NCI-H82 treated with DMSO at 0.1 percent for 48 hours (cell line): ENCODE measurements around the gene CLCNKB.
"Not testable (repeated sequence)": the region's sequence is repeated elsewhere in the genome, so short reads cannot be mapped to it uniquely, and the experiment has no call there.

ENCODE experiments used
- DNase-seq: peaks from one replicate; lab custom pipeline; 2025; ENCODE audit not compliant: unreplicated experiment; lab: John Stamatoyannopoulos, UW

The CLCNKB gene

DNA sequence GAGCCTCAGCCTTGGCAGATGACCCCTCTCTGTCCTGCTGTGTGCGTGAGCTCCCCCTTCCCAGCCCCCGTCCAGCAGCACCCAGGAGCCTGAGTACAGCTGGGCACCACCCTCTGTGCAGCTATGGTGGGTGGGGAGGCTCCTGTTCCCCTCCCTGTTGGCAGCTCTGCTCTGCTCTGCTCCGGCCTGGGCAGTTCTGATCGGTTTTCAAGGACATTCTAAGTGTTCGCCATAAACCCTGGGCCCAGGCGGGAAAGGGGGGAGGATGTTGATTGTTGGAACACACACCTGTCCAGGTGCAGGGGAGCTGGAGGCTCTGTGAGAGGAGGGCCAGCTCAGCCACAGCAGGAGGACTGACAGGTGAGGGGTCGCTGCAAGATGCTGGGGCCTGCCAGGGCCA, at the start of gene CLCNKB:
Gene CLCNKB, plus strand, starts transcription at position 262 of the 400 bp plus-strand sequence. CDS start 711 bp downstream, outside the sequence.
- DNase-seq: no peak

DNA sequence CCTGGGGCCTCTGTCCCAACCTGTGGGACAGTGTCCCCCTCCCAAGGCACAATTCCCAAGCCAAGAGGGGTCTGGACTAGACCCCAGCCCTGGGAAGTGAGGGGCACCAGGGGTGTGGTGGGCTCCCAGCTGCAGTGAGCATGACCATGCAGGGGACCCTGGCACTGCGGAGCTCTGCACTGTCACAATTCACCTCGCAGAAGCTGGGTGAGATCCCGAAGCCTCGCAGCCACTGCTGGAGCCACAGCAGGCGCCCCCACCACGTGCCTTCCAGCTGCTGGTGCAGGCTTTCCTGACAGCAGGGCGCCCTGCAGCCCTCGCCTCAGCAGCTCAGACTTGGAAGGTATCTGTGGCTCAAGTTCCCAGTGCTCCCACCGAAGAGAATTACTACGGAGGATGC, 49.5 kb upstream of the CLCNKB start:
- no peak for DNase-seq

DNA sequence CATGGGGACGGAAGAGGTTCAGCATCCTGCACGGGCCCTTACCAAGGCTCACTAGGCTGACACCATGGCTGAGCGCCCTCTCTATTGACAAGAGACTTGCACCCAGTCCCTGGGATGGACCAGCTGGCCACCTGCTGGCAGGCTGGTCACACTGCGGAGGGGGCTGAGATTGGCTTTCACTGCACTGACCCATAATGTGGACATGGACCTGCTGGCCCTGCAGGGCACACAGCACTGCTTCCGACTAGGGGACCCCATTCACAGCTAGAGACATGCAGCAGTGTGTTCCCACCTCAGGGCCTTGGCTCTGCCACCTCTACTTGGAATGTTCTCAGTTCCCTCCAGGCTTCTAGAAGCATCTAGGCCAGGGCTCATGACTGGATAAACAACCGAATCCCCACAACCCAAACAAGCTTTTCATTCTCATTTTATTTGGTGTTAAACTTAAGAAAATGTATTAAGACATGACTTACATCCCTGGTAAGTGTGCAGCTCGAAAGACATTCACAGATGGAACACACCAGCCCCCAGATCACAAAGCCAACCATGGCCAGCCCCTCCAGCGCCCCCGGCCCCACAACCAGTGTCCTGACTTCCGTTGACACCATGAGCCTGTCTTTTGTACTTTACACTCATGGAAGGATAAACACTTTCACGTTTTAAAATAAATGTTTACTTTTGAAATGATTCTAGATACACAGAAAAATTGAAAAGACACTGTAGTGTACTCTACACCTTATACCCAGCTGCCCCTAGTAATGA, 48.8 kb upstream of the CLCNKB start:
- DNase-seq: no peak

DNA sequence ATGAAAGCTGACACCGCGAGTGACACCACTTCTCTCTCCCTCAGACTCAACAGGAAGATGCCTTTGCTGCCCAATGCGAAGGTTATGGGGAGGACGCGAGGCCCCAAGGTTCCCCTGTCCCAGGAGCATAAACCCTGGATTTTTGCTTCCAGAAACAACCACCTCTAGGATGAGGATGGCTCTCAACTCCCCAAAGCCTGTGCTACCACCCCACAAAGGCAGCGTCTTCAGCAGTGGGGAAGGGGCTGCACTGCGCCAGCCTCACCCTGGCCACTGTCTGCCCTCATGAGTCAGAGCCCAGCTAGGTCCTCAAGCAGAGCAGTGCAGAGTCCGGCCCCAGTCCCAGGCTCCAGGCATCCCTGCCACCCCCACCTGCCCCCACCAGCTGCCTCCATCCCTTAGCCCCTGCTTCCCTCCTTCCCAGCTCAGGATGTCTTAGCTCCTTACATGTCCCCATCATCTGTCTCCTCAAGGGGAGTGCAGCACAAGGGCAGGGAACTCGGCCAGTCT, 46.5 kb upstream of the CLCNKB start:
- no peak for DNase-seq

DNA sequence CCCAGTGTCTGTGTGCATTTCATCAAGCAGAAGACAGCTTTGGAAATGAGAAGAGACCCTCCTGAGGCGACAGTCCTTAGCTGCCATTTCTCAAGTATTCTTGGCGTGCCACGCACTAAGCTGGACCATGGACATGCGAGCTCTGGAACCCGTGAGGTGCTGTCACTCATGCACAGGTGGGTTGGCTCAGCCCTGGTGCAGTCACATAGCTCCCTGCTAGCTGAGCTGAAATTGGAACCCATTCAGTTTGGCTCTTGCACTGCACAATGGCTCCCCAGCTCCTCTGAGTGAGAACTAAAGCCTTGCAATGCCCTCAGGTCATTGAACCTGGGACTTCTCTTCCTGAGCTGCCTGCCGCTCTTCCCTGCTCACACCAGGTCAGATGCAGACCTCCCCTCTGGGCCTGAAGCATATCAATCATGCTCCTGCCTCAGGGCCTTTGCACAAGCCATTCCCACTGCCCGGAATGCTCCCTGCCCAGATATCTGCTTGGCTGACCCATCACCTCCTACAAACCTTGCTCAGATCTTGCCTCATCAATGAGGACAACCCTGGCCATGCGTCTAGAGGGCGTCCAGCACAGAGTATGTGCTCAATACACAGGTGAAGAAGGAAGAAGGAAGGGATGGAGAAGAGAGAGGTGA, 45.8 kb upstream of the CLCNKB start:
- DNase-seq: no peak

GRCh38 chr1:15998929-15999328, 44.7 kb upstream of the CLCNKB start:
- no peak for DNase-seq

DNA sequence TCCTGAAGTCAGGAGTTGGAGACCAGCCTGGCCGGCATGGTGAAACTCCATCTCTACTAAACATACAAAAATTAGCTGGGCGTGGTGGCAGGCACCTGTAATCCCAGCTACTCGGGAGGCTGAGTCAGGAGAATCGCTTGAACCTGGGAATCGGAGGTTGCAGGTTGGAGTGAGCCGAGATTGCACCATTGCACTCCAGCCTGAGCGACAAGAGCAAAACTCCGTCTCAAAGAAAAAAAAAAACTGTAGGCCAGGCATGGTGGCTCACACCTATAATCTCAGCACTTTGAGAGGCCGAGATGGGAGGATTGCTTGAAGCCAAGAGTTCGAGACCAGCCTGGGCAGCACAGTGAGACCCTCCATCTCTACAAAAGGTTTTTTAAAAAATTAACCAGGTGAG, 42.3 kb upstream of the CLCNKB start:
- not testable (repeated sequence) for DNase-seq

GRCh38 chr1:16005597-16005996, 38.0 kb upstream of the CLCNKB start:
- no peak for DNase-seq

DNA sequence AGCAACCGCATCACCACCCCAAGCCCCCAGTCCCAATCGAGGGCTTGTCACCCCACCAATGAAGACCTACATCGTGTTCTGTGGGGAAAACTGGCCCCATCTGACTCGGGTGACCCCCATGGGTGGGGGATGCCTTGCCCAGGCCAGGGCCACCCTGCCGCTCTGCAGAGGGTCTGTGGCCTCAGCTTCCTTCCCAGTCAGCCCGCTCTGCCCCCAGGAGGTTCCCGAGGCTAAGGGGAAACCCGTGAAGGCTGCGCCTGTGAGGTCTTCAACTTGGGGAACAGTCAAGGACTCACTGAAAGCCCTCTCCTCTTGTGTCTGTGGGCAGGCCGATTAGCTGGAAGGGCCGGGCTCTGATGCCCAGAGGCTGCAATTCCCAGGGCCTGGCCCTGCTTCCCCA, 37.6 kb upstream of the CLCNKB start:
- no peak for DNase-seq

GRCh38 chr1:16006552-16007485, 36.8 kb upstream of the CLCNKB start:
- no peak for DNase-seq

DNA sequence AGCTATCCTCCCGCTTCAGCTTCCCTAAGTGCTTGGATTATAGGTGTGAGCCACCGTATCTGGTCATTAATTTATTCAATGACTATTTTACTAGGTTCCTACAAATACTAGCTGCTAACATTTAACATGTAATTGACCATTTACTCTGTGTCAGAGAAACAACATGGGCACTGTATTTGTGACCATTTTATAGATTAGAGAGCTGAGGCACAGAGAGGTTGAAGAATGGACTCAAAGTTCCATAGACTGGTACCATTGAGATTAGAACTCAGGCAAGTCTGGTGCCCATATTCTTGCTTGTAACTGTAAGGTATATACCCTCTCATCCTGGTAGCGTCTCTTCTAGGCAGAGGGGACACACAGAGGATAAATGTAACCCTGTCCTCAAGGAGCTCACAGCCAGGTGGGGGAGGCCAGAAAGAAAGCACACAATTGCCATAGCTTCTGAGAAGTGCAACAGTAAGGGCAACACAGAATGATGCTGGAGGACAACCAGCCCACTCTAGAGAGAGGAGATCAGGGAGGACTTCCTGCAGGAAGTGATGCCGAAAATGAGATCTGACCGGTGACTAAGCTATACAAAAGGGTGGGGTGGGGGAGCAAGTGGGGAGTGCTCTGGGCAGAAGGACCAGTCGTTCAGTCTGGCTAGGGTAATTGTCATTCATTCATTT, 35.8 kb upstream of the CLCNKB start:
- DNase-seq: no peak

DNA sequence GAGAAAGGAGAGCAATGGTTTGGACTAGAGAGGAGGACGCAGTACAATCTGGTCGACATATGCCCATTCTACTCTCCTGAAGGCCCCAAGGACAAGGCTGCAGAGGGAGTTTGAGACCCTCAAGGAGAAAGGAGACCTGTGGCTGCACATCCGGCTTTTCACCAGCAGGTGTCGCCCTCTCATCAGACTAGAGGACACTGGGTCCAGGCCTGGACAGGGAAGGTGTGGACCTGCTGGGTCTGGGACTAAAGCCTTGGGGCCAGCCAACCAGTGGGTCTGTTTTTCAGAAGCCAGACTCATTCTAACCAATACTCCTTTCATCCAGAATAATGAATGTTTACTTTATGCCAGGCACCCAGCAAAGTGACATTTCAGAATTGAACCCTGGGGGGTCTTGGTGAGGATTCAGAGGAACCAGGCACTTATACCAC, 34.5 kb upstream of the CLCNKB start:
- peak; percentile 40 for DNase-seq

- no peak for DNase-seq
Observed at GRCh38 chr1:16009678-16010077, 33.9 kb upstream of the CLCNKB start.

GRCh38 chr1:16010837-16011236, 32.7 kb upstream of the CLCNKB start:
- no peak for DNase-seq

DNA sequence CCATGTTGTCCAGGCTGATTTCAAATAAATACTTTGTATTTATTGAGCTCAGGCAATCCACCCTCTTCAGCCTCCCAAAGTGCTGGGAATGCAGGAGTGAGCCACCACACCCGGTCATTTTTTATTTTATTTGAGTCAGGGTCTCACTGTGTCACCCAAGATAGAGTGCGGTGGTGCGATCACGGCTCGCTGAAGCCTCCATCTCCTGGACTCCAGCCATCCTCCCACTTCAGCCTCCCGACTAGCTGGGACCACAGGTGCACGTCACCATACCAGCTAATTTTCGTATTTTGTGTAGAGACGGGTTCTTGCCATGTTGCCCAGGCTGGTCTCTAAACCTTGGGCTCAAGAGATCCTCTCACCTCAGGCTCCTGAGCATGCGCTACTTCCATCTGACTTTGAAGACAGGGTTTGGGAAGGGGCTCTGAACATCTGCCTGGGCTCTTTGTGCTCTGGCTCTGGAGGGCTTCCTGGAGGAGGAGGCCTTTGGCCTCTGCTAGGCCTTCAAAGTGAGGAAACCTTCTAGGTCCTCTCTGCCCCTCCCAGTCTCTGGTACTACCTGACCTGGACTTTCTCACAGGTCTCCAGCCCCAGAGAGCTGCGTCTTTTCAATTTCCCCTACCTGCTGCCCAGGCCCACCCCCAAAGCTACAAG, 31.5 kb upstream of the CLCNKB start:
- no peak for DNase-seq

GRCh38 chr1:16012590-16013219, 30.9 kb upstream of the CLCNKB start:
- DNase-seq: no peak

DNA sequence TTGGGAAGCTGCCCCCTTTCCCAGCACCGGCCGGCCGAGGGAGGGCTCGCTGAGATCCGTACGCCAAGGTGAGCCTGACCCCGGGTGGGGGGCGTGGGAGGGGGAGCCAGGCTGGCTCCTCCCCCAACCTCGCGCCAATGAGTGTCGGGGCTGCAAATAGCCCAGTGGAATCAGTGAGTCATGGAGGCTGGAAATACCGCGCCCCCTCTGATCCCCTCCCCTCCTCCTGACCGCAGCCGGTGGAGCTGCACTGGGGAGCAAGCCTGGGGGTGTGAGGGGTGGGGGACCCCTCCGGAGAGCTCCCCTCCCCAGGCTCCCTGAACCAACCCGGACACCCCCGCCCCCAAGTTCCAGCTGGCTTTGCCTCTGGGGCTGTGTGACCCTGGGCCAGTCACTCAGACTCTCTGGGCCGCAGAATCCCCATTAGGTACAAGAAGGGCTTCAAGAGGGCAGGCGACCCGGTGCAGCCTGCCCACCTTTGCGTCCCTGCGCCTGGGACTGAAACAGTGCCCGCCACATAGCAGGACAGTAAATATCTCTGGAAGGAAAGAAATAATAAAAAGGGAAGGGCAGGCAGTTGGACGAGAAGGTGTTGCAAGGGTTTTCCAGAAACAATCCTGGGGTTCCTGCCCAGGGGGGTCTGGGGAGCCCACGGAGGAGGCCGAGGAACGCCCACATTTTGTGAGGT, 30.2 kb upstream of the CLCNKB start:
- no peak for DNase-seq

DNA sequence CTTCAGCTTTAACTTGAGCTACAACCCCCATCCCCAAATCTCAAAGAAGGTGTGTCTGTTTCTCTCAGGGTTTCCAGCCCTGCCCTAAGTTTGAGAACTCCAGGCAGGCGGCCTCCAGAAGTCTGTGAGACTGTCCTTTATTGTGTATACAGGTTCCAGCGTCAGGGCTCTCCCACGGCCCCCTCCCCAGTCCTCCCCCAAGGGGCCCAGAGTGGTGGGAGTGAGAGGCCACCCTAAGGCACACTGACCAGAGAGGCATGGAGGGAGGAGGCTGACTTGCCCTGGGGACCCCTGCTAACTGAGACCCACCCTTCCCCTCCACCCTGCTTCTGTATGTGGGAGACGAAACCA, 29.7 kb upstream of the CLCNKB start:
- DNase-seq: no peak
